ENCODE results near the gene ESRP2.

Gene ESRP2

DNA sequence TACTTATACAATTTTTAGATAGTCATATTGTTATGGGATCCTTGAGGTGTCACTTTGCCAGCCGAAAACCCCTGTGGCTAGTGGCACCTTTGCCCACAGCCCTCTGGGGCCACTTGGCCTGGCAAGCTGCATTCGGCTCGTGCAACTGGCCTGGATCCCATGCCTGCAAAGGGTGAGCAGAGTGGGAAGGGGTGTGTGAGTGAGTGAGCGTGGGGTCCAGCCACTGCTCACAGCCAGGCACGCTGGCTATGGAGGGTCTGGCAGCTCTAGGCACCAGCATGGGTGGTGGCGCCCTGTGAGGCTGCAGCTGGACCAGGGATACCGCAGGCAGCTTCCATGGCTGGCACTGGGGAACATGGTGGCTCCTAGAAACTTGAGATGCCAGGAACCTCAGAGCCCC is 49.0 kb downstream of the ESRP2 start:
- TF ChIP-seq NFIC (IDR thresholded peaks at IDR 0.05) (no peak), TEAD4 (IDR thresholded peaks at IDR 0.05) (no peak), EGR1 (IDR thresholded peaks at IDR 0.05) (no peak), RAD21 (IDR thresholded peaks at IDR 0.05; ENCODE audit: low read depth) (no peak), TAF1 (IDR thresholded peaks at IDR 0.05; ENCODE audit: low read depth) (no peak)

DNA sequence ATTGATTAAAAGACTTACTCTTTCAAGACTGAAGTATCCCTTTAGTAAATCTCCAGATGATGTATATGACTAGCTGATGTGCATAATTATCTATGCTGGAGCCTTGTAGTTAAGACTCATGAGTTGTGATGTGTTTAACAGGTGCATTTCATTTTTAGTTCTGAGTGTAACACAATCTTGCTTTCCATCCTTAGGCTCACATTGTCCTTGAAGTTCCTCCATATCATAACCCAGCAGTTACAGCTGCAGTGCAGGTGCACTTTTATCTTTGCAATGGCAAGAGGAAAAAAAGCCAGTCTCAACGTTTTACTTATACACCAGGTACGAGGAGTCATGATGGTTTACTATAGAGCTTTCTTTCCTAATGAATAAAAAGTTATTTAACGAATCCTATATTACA is 52.9 kb downstream of the ESRP2 start:
- no peak for TF ChIP-seq TCF12 (IDR thresholded peaks at IDR 0.05; ENCODE audit: low read depth)
- TF ChIP-seq, protein P1, sequence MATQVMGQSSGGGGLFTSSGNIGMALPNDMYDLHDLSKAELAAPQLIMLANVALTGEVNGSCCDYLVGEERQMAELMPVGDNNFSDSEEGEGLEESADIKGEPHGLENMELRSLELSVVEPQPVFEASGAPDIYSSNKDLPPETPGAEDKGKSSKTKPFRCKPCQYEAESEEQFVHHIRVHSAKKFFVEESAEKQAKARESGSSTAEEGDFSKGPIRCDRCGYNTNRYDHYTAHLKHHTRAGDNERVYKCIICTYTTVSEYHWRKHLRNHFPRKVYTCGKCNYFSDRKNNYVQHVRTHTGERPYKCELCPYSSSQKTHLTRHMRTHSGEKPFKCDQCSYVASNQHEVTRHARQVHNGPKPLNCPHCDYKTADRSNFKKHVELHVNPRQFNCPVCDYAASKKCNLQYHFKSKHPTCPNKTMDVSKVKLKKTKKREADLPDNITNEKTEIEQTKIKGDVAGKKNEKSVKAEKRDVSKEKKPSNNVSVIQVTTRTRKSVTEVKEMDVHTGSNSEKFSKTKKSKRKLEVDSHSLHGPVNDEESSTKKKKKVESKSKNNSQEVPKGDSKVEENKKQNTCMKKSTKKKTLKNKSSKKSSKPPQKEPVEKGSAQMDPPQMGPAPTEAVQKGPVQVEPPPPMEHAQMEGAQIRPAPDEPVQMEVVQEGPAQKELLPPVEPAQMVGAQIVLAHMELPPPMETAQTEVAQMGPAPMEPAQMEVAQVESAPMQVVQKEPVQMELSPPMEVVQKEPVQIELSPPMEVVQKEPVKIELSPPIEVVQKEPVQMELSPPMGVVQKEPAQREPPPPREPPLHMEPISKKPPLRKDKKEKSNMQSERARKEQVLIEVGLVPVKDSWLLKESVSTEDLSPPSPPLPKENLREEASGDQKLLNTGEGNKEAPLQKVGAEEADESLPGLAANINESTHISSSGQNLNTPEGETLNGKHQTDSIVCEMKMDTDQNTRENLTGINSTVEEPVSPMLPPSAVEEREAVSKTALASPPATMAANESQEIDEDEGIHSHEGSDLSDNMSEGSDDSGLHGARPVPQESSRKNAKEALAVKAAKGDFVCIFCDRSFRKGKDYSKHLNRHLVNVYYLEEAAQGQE (IDR thresholded peaks at IDR 0.05; ENCODE audit: low read depth): no peak
- TF ChIP-seq MAX (IDR thresholded peaks at IDR 0.05): no peak
- TF ChIP-seq CEBPB (IDR thresholded peaks at IDR 0.05): no peak
- no peak for TF ChIP-seq TAF1 (IDR thresholded peaks at IDR 0.05; ENCODE audit: low read depth)
- TF ChIP-seq TEAD4 (IDR thresholded peaks at IDR 0.05): no peak
- no peak for TF ChIP-seq USF1 (IDR thresholded peaks at IDR 0.05)
- no peak for TF ChIP-seq FOXM1 (IDR thresholded peaks at IDR 0.05; ENCODE audit: borderline replicate concordance, low read depth)
- TF ChIP-seq EGR1 (IDR thresholded peaks at IDR 0.05): no peak
- no peak for TF ChIP-seq YY1 (IDR thresholded peaks at IDR 0.05; ENCODE audit: low read depth)
- TF ChIP-seq CREB1 (IDR thresholded peaks at IDR 0.05; ENCODE audit: low read depth): no peak
- no peak for TF ChIP-seq EP300 (IDR thresholded peaks at IDR 0.05; ENCODE audit: borderline replicate concordance)

GRCh38 chr16:68179855-68180254 is 56.1 kb downstream of the ESRP2 start:
- TF ChIP-seq USF1 (IDR thresholded peaks at IDR 0.05) (no peak), EP300 (IDR thresholded peaks at IDR 0.05; ENCODE audit: borderline replicate concordance) (no peak), RAD21 (IDR thresholded peaks at IDR 0.05; ENCODE audit: low read depth) (no peak), TEAD4 (IDR thresholded peaks at IDR 0.05) (no peak)
- TF ChIP-seq, protein P1 (IDR thresholded peaks at IDR 0.05; ENCODE audit: low read depth): no peak

- TF ChIP-seq MAX (IDR thresholded peaks at IDR 0.05): no peak
- no peak for TF ChIP-seq TAF1 (IDR thresholded peaks at IDR 0.05; ENCODE audit: low read depth)
- TF ChIP-seq CEBPB (IDR thresholded peaks at IDR 0.05): no peak
- no peak for TF ChIP-seq EGR1 (IDR thresholded peaks at IDR 0.05)
- TF ChIP-seq FOXM1 (IDR thresholded peaks at IDR 0.05; ENCODE audit: borderline replicate concordance, low read depth): no peak
- TF ChIP-seq YY1 (IDR thresholded peaks at IDR 0.05; ENCODE audit: low read depth): no peak
- no peak for TF ChIP-seq TCF12 (IDR thresholded peaks at IDR 0.05; ENCODE audit: low read depth)
- TF ChIP-seq, protein P1 (IDR thresholded peaks at IDR 0.05; ENCODE audit: low read depth): no peak
- no peak for TF ChIP-seq NFIC (IDR thresholded peaks at IDR 0.05)
- TF ChIP-seq CREB1 (IDR thresholded peaks at IDR 0.05; ENCODE audit: low read depth): no peak
- no peak for TF ChIP-seq EP300 (IDR thresholded peaks at IDR 0.05; ENCODE audit: borderline replicate concordance)
- TF ChIP-seq ZBTB7A (IDR thresholded peaks at IDR 0.05; ENCODE audit: low read depth): no peak
- no peak for TF ChIP-seq RAD21 (IDR thresholded peaks at IDR 0.05; ENCODE audit: low read depth)
- TF ChIP-seq USF1 (IDR thresholded peaks at IDR 0.05): no peak
- TF ChIP-seq TEAD4 (IDR thresholded peaks at IDR 0.05): no peak
These were observed 56.6 kb downstream of the ESRP2 start for GRCh38 chr16:68179196-68179795.

Measured in Ishikawa (cell line).